Kidney epithelial cell (primary cell): ENCODE results near the gene WDR89. TPM values are rescaled to one million over a fixed set of nuclear protein-coding genes. Genes with fewer than 3 reads are reported as not detected.

Experiments
- DNase-seq: peaks from one replicate; pipeline ENCODE4 v3.0.0-alpha.2; 2010; ENCODE audit warnings: low read depth
- H3K27me3 ChIP-seq: 2 replicates; pipeline ENCODE4 v1.6.0; 2011; ENCODE audit warnings: low read length; ENCODE audit not compliant: control insufficient read depth, insufficient read depth
- H3K36me3 ChIP-seq: 2 replicates; pipeline ENCODE4 v1.5.1; 2011; ENCODE audit warnings: low read length; ENCODE audit not compliant: control insufficient read depth, insufficient read depth
- H3K4me3 ChIP-seq: 2 replicates; pipeline ENCODE4 v1.5.1; 2011; ENCODE audit warnings: low read depth, mild to moderate bottlenecking, control low read depth, low read length
- total RNA-seq: library from RNA; depleted of rRNA; stranded (reverse); fragments of >200 nt; gene quantifications from 2 replicates; pipeline ENCODE4 v1.2.3, GENCODE V29; 2015
- TF ChIP-seq, protein P1 (sequence below): IDR thresholded peaks from 2 replicates; pipeline ENCODE4 v1.5.1; 2011; ENCODE audit warnings: mild to moderate bottlenecking, moderate library complexity, low read length, control low read depth, inconsistent platforms; ENCODE audit not compliant: insufficient read depth, poor library complexity, severe bottlenecking

The WDR89 gene
- total RNA-seq, 1 donor from 2014 or later = 12.2 TPM

DNA sequence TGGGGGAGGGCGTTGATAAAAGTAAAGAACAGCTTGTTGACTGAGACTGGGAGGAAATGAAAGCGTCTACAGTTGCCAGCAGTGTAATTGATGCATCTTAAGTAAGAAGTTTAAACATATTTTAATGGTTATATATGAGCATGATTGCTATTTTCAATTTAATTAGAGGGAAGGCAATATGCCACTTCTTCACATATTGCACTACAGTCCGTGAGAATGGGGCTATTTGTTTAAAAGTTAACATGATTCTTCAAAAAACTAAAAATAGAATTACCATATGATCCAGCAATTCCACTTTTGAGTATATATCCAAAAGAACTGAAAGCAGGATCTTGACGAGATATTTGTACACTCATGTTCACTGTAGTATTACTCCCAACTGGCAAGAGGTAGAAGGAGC lies 60.2 kb downstream of the WDR89 start:
- H3K4me3 ChIP-seq = no peak overlapping the region
- DNase-seq = no peak
- TF ChIP-seq, protein P1, sequence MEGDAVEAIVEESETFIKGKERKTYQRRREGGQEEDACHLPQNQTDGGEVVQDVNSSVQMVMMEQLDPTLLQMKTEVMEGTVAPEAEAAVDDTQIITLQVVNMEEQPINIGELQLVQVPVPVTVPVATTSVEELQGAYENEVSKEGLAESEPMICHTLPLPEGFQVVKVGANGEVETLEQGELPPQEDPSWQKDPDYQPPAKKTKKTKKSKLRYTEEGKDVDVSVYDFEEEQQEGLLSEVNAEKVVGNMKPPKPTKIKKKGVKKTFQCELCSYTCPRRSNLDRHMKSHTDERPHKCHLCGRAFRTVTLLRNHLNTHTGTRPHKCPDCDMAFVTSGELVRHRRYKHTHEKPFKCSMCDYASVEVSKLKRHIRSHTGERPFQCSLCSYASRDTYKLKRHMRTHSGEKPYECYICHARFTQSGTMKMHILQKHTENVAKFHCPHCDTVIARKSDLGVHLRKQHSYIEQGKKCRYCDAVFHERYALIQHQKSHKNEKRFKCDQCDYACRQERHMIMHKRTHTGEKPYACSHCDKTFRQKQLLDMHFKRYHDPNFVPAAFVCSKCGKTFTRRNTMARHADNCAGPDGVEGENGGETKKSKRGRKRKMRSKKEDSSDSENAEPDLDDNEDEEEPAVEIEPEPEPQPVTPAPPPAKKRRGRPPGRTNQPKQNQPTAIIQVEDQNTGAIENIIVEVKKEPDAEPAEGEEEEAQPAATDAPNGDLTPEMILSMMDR = no peak
- H3K27me3 ChIP-seq = no peaks in the 10 kb centered on the region
- H3K36me3 ChIP-seq = no peaks in the 10 kb centered on the region

DNA sequence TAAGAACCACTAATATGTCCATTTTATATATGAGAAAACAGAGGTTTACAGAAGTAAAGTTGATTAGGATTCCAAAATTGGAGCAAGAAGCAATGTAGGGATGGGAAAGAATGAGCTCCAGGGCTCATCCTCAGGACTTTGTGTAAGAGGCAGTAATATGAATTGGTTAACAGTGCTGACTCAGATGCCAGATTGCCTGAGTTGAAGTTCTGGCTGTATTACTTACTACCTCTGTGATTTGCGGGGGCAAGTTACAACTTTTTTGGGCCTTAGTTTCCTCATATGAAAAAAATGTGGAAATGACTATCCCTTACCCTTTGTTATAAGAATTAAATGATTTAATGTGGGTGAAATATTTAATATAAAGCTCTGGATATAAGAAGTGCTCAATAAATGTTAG lies 63.4 kb downstream of the WDR89 start:
- TF ChIP-seq, protein P1 = no peak
- H3K36me3 ChIP-seq = no peaks in the 10 kb centered on the region
- H3K4me3 ChIP-seq = no peak overlapping the region
- no peak for DNase-seq
- H3K27me3 ChIP-seq = no peaks in the 10 kb centered on the region

DNA sequence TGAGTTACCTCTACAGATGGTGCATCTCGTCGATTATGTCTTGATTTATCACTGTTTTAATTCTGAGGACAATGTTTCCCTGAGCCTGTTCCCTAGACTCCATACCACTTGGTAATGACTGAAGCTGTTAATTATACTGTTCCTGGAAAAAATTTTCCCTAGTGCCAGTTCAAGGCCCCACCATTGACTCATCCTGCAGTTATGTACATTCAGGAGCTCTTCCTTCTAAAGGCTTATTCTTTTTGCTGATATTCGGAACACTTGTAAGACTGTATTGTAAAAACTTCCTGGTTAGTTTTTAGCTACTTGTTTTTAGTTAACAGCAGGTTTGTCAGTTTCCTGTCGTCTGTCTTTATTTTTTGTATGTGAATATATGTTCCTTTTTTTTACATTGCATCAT lies 68.1 kb downstream of the WDR89 start:
- TF ChIP-seq, protein P1 = no peak
- H3K27me3 ChIP-seq = no peaks in the 10 kb centered on the region
- no peaks in the 10 kb centered on the region for H3K36me3 ChIP-seq
- H3K4me3 ChIP-seq = no peak overlapping the region
- DNase-seq = peak; percentile 39

DNA sequence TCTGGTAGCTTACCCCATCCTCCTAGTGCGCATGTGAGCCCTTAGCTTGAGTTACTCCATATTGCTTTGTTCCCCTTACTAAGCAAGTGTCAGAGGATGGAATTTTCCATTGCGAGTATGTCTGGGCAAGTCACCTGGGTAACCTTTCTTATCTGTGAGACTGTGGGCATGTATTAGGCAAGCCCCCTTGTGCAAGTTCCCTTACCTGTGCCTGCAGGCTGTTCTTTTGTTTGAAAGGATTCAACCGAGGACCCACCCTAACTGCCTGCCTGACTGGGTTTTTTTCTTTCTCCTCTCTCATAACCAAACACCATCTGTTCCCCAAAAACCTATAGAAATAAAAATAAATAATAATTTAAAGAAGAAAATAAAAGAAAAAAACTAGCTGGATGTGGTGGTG lies 76.2 kb downstream of the WDR89 start:
- no peak for DNase-seq

DNA sequence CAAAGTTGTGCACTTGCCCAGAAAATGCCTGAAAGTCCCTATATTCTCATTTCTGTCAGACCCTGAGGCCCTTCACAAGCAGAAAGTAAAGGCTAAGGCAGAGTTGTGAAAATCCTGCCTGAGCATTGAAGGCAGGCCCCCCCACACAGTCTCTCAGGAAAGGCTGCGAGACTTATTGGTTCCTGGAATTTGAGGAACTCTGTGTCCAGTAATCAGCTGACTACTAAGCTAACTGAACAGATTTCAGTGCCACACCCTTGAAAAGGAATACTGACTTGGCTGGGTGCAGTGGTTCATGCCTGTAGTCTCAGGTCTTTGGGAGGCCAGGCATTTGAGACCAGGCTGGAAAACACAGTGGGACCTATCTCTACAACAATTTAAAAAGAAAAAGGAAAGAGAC lies 77.4 kb downstream of the WDR89 start:
- H3K36me3 ChIP-seq = no peaks in the 10 kb centered on the region
- no peak overlapping the region for H3K4me3 ChIP-seq
- TF ChIP-seq, protein P1 = no peak
- DNase-seq = no peak
- no peaks in the 10 kb centered on the region for H3K27me3 ChIP-seq

More for the DNA sequence above, 76.2 kb downstream of the WDR89 start:
- Histone ChIP-seq H3K36me3 (no peaks in the 10 kb centered on the region), H3K4me3 (no peak overlapping the region), H3K27me3 (no peaks in the 10 kb centered on the region)
- TF ChIP-seq, protein P1 = no peak

DNA sequence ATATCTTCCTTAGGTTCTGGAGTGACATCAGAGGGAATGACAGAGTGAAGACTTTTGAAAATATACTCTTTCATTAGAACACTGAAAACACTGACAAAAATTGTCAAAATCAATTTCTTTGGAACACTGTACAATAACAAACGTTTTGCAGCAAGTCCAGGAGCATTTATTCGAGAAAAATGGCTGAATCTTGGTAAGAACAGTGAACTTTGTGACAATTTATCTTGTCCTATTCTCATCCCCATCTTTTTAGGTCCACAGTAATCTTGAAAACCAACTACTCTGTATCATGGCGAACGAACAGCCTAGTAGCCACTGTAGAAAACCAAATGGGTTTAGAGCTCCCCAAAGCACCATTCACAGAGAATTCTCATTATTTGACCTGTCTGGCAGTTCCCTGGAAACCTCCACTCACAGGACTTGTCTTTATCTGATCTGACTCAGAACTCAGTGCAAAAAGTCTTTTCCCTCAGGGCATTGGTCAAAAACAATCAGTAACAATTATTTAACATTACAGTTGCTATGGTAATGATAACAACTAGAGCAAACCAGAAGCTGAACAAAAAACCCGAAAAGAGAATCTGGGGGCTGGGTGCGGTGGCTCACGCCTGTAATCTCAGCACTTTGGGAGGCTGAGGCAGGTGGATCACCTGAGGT lies 78.2 kb downstream of the WDR89 start:
- no peaks in the 10 kb centered on the region for H3K36me3 ChIP-seq
- TF ChIP-seq, protein P1 = no peak
- no peak overlapping the region for H3K4me3 ChIP-seq
- DNase-seq = no peak
- no peaks in the 10 kb centered on the region for H3K27me3 ChIP-seq
